Gastroesophageal sphincter (tissue), 4 donors: Measurements from ENCODE around the gene SGMS1. TPM values are rescaled to one million over a fixed set of nuclear protein-coding genes. Genes with fewer than 3 reads are reported as not detected.

ENCODE experiments used
- ATAC-seq: fragments of 150-250 bp; one replicate; pipeline ENCODE4 v1.9.1; 2016; ENCODE audit warnings: mild to moderate bottlenecking, moderate library complexity
- H3K27ac ChIP-seq, 4 donors: fragments of 200-600 bp; sonication (generic) in 3 of 4; 1 replicate in 3 of 4; 2 replicates in 1 of 4; pipeline ENCODE4 v1.5.1; 2016 to 2019
- H3K27me3 ChIP-seq: fragments of 200-600 bp; sonication (generic); one replicate; pipeline ENCODE4 v1.5.1; 2019
- H3K36me3 ChIP-seq, 2 donors: fragments of 200-600 bp; sonication (generic); one replicate each; pipeline ENCODE4 v1.5.1; 2019; ENCODE audit warnings: control low read depth in 1 of 2
- H3K4me1 ChIP-seq, 3 donors: fragments of 200-600 bp; sonication (generic); 1 replicate in 2 of 3; 2 replicates in 1 of 3; pipeline ENCODE4 v1.5.1; 2016 to 2019; ENCODE audit warnings: control low read depth in 2 of 3
- H3K4me3 ChIP-seq, 2 donors: fragments of 200-600 bp; sonication (generic); one replicate each; pipeline ENCODE4 v1.5.1; 2019; ENCODE audit warnings: mild to moderate bottlenecking in 1 of 2, moderate library complexity in 1 of 2
- H3K9me3 ChIP-seq, 3 donors: fragments of 200-600 bp; sonication (generic); one replicate each; pipeline ENCODE4 v1.5.1; 2017 to 2019; ENCODE audit warnings: control low read depth in 2 of 3
- CTCF ChIP-seq, 4 experiments: fragments of 200-600 bp in 2 of 4; fragments of 450-650 bp in 2 of 4; sonication (generic) in 1 of 4; IDR thresholded peaks; one replicate each; pipeline ENCODE4 v1.5.1; 2017 to 2019; ENCODE audit warnings: antibody characterized with exemption in 4 of 4, mild to moderate bottlenecking in 2 of 4, moderate library complexity in 2 of 4
- EP300 ChIP-seq: sonication (generic); formaldehyde crosslinking; IDR thresholded peaks from one replicate; pipeline ENCODE4 v1.6.1; 2017; ENCODE audit warnings: antibody characterized with exemption, mild to moderate bottlenecking
- POLR2A ChIP-seq, 2 donors: fragments of 450-650 bp; IDR thresholded peaks; one replicate each; pipeline ENCODE4 v1.6.1; 2017; ENCODE audit warnings: antibody characterized with exemption in 2 of 2, mild to moderate bottlenecking in 2 of 2, moderate library complexity in 1 of 2
- POLR2AphosphoS5 ChIP-seq: sonication (generic); formaldehyde crosslinking; IDR thresholded peaks from one replicate; pipeline ENCODE4 v1.6.1; 2017; ENCODE audit warnings: antibody characterized with exemption
- WGBS, 2 donors: methylation state at CpG; one replicate each; pipeline ENCODE4 v1.1.5; 2018; ENCODE audit warnings: low coverage in 1 of 2; 5-methylcytosine and 5-hydroxymethylcytosine counted together
- total RNA-seq, 4 donors: library from RNA; depleted of rRNA; stranded (reverse); fragments of >200 nt; gene quantifications; one replicate each; pipeline ENCODE4 v1.1.0, GENCODE V29; 2016

The SGMS1 gene
- total RNA-seq, 4 donors from 2014 or later, result 57.7 to 116 (median 66.1) TPM

GRCh38 chr10:50415292-50415691, 208.5 kb downstream of the SGMS1 start:
- TF ChIP-seq POLR2A (IDR thresholded peaks at IDR 0.05), result no peak
- TF ChIP-seq EP300, result no peak
- no peak for TF ChIP-seq POLR2AphosphoS5
- no peak for TF ChIP-seq CTCF (IDR thresholded peaks at IDR 0.05)
- no peaks in the 10 kb centered on the region for H3K36me3 ChIP-seq
- H3K4me3 ChIP-seq, result no peak overlapping the region
- no peaks in the 10 kb centered on the region for H3K9me3 ChIP-seq
- no peaks in the 10 kb centered on the region for H3K27me3 ChIP-seq
- no peak for ATAC-seq
- peaks cover 0 to 36% (median 6%) of the 10 kb centered on the region in 3 donors for H3K4me1 ChIP-seq
- 95 to 98% methylated on average over 3 of the region's 3 CpGs for WGBS, 2 donors
- no peak overlapping the region for H3K27ac ChIP-seq

- Histone ChIP-seq H3K27me3 (no peaks in the 10 kb centered on the region), H3K36me3 (no peaks in the 10 kb centered on the region), H3K4me3 (no peak overlapping the region), H3K27ac (no peak overlapping the region), H3K4me1 (peaks cover 0 to 7% (median 0%) of the 10 kb centered on the region in 3 donors), H3K9me3 (peaks cover 0 to 5% (median 0%) of the 10 kb centered on the region in 3 donors)
- no peak for ATAC-seq
- WGBS, 2 donors, result 56 to 68% methylated on average over 2 to 6 of the region's 6 CpGs
- TF ChIP-seq POLR2A (IDR thresholded peaks at IDR 0.05) (no peak), CTCF (IDR thresholded peaks at IDR 0.05) (no peak), EP300 (no peak), POLR2AphosphoS5 (no peak)
These were observed 213.5 kb downstream of the SGMS1 start for GRCh38 chr10:50410066-50410811.

- no peaks in the 10 kb centered on the region for H3K36me3 ChIP-seq
- H3K9me3 ChIP-seq, result peaks cover 0 to 5% (median 0%) of the 10 kb centered on the region in 3 donors
- H3K4me3 ChIP-seq, result no peak overlapping the region
- H3K27me3 ChIP-seq, result no peaks in the 10 kb centered on the region
- no peaks in the 10 kb centered on the region for H3K4me1 ChIP-seq
- 91 to 95% methylated on average over 7 of the region's 7 CpGs for WGBS, 2 donors
- H3K27ac ChIP-seq, result no peak overlapping the region
- TF ChIP-seq POLR2A (IDR thresholded peaks at IDR 0.05) (no peak), POLR2AphosphoS5 (no peak), EP300 (no peak), CTCF (IDR thresholded peaks at IDR 0.05) (no peak)
- ATAC-seq, result no peak
These were observed 216.5 kb downstream of the SGMS1 start for GRCh38 chr10:50407076-50407801.

GRCh38 chr10:50406457-50407070, 217.2 kb downstream of the SGMS1 start:
- 90 to 92% methylated on average over 1 to 2 of the region's 2 CpGs for WGBS, 2 donors
- Histone ChIP-seq H3K27me3 (no peaks in the 10 kb centered on the region), H3K9me3 (peaks cover 0 to 5% (median 0%) of the 10 kb centered on the region in 3 donors), H3K4me3 (no peak overlapping the region), H3K27ac (no peak overlapping the region), H3K36me3 (no peaks in the 10 kb centered on the region), H3K4me1 (no peaks in the 10 kb centered on the region)
- ATAC-seq, result no peak
- TF ChIP-seq POLR2AphosphoS5, result no peak
- no peak for TF ChIP-seq EP300
- TF ChIP-seq POLR2A (IDR thresholded peaks at IDR 0.05), result no peak
- TF ChIP-seq CTCF (IDR thresholded peaks at IDR 0.05), result no peak
